ENCODE results near the gene PHLDB3. TPM values are rescaled to one million over a fixed set of nuclear protein-coding genes. Genes with fewer than 3 reads are reported as not detected.
"Not testable (repeated sequence)": the region's sequence is repeated elsewhere in the genome, so short reads cannot be mapped to it uniquely, and the experiment has no call there.

PHLDB3 gene
- polyA plus RNA-seq, 1 of the 3 experiments (the other 2 are of a cell fraction) = 15.6 TPM

- TF ChIP-seq MAX (IDR thresholded peaks at IDR 0.05; ENCODE audit: low read depth) = no peak
- no peak for TF ChIP-seq GABPA (IDR thresholded peaks at IDR 0.05; ENCODE audit: low read depth)
Observed at GRCh38 chr19:43445426-43445825, 59.1 kb downstream of the PHLDB3 start (continued).

GRCh38 chr19:43444531-43445287 is 59.8 kb downstream of the PHLDB3 start:
- DNase-seq = no peak
- H3K4me1 ChIP-seq (ENCODE audit: control insufficient read depth in 1 of 2, insufficient read depth in 2 of 2, low read depth in 1 of 2, low read length in 1 of 2) = no peaks in the 10 kb centered on the region
- 46% methylated on average over 13 of the region's 15 CpGs for whole genome bisulfite sequencing (ENCODE audit: low lambda C conversion rate)

GRCh38 chr19:43444091-43444490 is 60.5 kb downstream of the PHLDB3 start:
- H3K27ac ChIP-seq (ENCODE audit: low read depth in 2 of 2, low read length in 1 of 2); H3K4me3 ChIP-seq (ENCODE audit: low read depth in 2 of 2, low read length in 1 of 2); H2AFZ ChIP-seq (ENCODE audit: low read depth); H3K36me3 ChIP-seq (replicated peaks in 1 of 2; ENCODE audit: control insufficient read depth in 1 of 2, insufficient read depth in 2 of 2, low read length in 1 of 2); H3K9me3 ChIP-seq; H3F3A ChIP-seq (replicated peaks; ENCODE audit: insufficient read depth); H3K9me2 ChIP-seq; POLR2A ChIA-PET; H4K20me1 ChIP-seq (ENCODE audit: insufficient read depth); H3K4me2 ChIP-seq; DNase-seq; H3K79me2 ChIP-seq (ENCODE audit: insufficient read depth); H3K9ac ChIP-seq; H3K4me1 ChIP-seq (ENCODE audit: control insufficient read depth in 1 of 2, insufficient read depth in 2 of 2, low read depth in 1 of 2, low read length in 1 of 2): not testable (repeated sequence)
- H3K27me3 ChIP-seq (ENCODE audit: insufficient read depth) = peaks cover 12% of the 10 kb centered on the region; the same call in 1 of the 2 replicates
- CTCF ChIA-PET = interaction anchor here (1.4 to 19.6 kb wide), 3 partner anchors 11 to 111 kb away, joined by 3 to 632 read pairs (median 7); partner anchors contain the start of genes ETHE1 and ZNF575
- 51% methylated on average over 9 of the region's 9 CpGs for WGBS (ENCODE audit: low lambda C conversion rate)

More at GRCh38 chr19:43444531-43445287, 59.8 kb downstream of the PHLDB3 start:
- Histone ChIP-seq H4K20me1 (ENCODE audit: insufficient read depth) (no peaks in the 10 kb centered on the region), H3K79me2 (ENCODE audit: insufficient read depth) (no peaks in the 10 kb centered on the region), H3K27ac (ENCODE audit: low read depth in 2 of 2, low read length in 1 of 2) (no peak overlapping the region), H3F3A (replicated peaks; ENCODE audit: insufficient read depth) (no peaks in the 10 kb centered on the region), H3K4me2 (no peak overlapping the region), H3K27me3 (ENCODE audit: insufficient read depth) (peaks cover 12% of the 10 kb centered on the region; the same call in 1 of the 2 replicates), H3K36me3 (replicated peaks in 1 of 2; ENCODE audit: control insufficient read depth in 1 of 2, insufficient read depth in 2 of 2, low read length in 1 of 2) (no peaks in the 10 kb centered on the region), H3K4me3 (ENCODE audit: low read depth in 2 of 2, low read length in 1 of 2) (no peak overlapping the region), H3K9me3 (no peaks in the 10 kb centered on the region), H2AFZ (ENCODE audit: low read depth) (no peak overlapping the region), H3K9ac (no peak overlapping the region), H3K9me2 (no peaks in the 10 kb centered on the region)
- CTCF ChIA-PET = interaction anchor here (1.4 to 19.6 kb wide), 3 partner anchors 12 to 110 kb away, joined by 3 to 632 read pairs (median 7); partner anchors contain the start of genes ETHE1 and ZNF575
- TF ChIP-seq GABPA (IDR thresholded peaks at IDR 0.05; ENCODE audit: low read depth) (no peak), CHD2 (IDR thresholded peaks at IDR 0.05; ENCODE audit: low read length, partially characterized antibody) (no peak), SIN3A (IDR thresholded peaks at IDR 0.05; ENCODE audit: borderline replicate concordance, low read depth, low read length) (no peak), RFX5 (IDR thresholded peaks at IDR 0.05; ENCODE audit: low read length) (no peak), USF1 (IDR thresholded peaks at IDR 0.05; ENCODE audit: borderline replicate concordance, low read depth) (no peak), SMC3 (IDR thresholded peaks at IDR 0.05; ENCODE audit: low read depth, low read length) (no peak)
- POLR2A ChIA-PET = no interaction called here

All from SK-N-SH (cell line).